ENCODE measurements around the gene RNF212. TPM values are rescaled to one million over a fixed set of nuclear protein-coding genes. Genes with fewer than 3 reads are reported as not detected.
A peak's percentile ranks its signal among the peaks of the same experiment; 100 is the strongest.

RNF212 gene
- total and polyA plus RNA-seq, 5 donors from 2014 or later: 2.8 to 5.4 (median 3.2) TPM

DNA sequence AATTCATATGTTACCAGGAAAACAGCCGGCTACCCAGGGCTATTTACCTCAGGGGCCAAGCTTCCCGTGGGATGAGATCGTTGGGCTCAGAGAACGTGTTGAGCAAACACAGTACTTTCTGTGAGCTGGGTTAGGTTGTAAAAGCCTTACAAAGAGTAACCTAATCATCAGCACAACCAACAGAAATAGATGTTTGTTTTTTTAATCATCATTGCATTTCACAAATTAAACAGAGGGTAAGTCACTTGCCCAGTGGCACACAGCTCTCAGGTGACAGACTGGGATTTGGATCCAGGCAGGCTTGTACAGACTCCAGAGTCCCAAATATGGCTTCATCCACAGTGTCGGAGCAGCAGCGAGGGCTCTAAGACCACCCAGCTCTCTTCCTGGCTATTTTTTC lies 38.9 kb upstream of the RNF212 start:
- H3K4me1 ChIP-seq (ENCODE audit: control insufficient read depth, insufficient read depth, low read length, poor library complexity, severe bottlenecking): no peaks in the 10 kb centered on the region
- Mint-ChIP-seq H3K4me3 (no peak overlapping the region), H3K36me3 (no peaks in the 10 kb centered on the region), H3K9me3 (no peaks in the 10 kb centered on the region), H3K4me1 (no peaks in the 10 kb centered on the region), H3K27me3 (peaks cover 15% of the 10 kb centered on the region), H3K27ac (no peak overlapping the region)
- H3K9me3 ChIP-seq (ENCODE audit: control insufficient read depth in 2 of 2, low read length in 2 of 2): no peaks in the 10 kb centered on the region
- DNase-seq: no peak
- H3K36me3 ChIP-seq (ENCODE audit: control insufficient read depth, insufficient read depth, low read length): no peaks in the 10 kb centered on the region
- H3K27ac ChIP-seq (ENCODE audit: insufficient read depth, low read length, poor library complexity, severe bottlenecking): no peak overlapping the region
- peaks cover 2% of the 10 kb centered on the region for H3K27me3 ChIP-seq (ENCODE audit: control insufficient read depth, insufficient read depth, low read length)
- H3K4me3 ChIP-seq (ENCODE audit: low read depth, low read length): no peak overlapping the region
- ATAC-seq (ENCODE audit: low read depth in 2 of 2): no peak

- H3K27me3 ChIP-seq (ENCODE audit: control insufficient read depth, insufficient read depth, low read length): no peaks in the 10 kb centered on the region
- Mint-ChIP-seq H3K27ac (no peak overlapping the region), H3K27me3 (peaks cover 12% of the 10 kb centered on the region), H3K4me1 (no peaks in the 10 kb centered on the region), H3K36me3 (no peaks in the 10 kb centered on the region), H3K4me3 (no peak overlapping the region), H3K9me3 (no peaks in the 10 kb centered on the region)
- H3K36me3 ChIP-seq (ENCODE audit: control insufficient read depth, insufficient read depth, low read length): no peaks in the 10 kb centered on the region
- no peaks in the 10 kb centered on the region for H3K4me1 ChIP-seq (ENCODE audit: control insufficient read depth, insufficient read depth, low read length, poor library complexity, severe bottlenecking)
- DNase-seq (no peak), ATAC-seq (ENCODE audit: low read depth in 2 of 2) (no peak)
- no peak overlapping the region for H3K27ac ChIP-seq (ENCODE audit: insufficient read depth, low read length, poor library complexity, severe bottlenecking)
- no peaks in the 10 kb centered on the region for H3K9me3 ChIP-seq (ENCODE audit: control insufficient read depth in 2 of 2, low read length in 2 of 2)
- no peak overlapping the region for H3K4me3 ChIP-seq (ENCODE audit: low read depth, low read length)
These were observed 38.2 kb upstream of the RNF212 start for GRCh38 chr4:1151541-1151940.

- no peak for DNase-seq
- Mint-ChIP-seq H3K4me3 (no peak overlapping the region), H3K36me3 (no peaks in the 10 kb centered on the region), H3K4me1 (no peaks in the 10 kb centered on the region), H3K27ac (no peak overlapping the region), H3K9me3 (no peaks in the 10 kb centered on the region), H3K27me3 (peaks cover 12% of the 10 kb centered on the region)
- Histone ChIP-seq H3K4me3 (ENCODE audit: low read depth, low read length) (no peak overlapping the region), H3K4me1 (ENCODE audit: control insufficient read depth, insufficient read depth, low read length, poor library complexity, severe bottlenecking) (no peaks in the 10 kb centered on the region), H3K27ac (ENCODE audit: insufficient read depth, low read length, poor library complexity, severe bottlenecking) (no peak overlapping the region), H3K36me3 (ENCODE audit: control insufficient read depth, insufficient read depth, low read length) (no peaks in the 10 kb centered on the region), H3K9me3 (ENCODE audit: control insufficient read depth in 2 of 2, low read length in 2 of 2) (no peaks in the 10 kb centered on the region), H3K27me3 (ENCODE audit: control insufficient read depth, insufficient read depth, low read length) (no peaks in the 10 kb centered on the region)
- ATAC-seq (ENCODE audit: low read depth in 2 of 2): no peak
These were observed 37.5 kb upstream of the RNF212 start for GRCh38 chr4:1150875-1151274.

DNA sequence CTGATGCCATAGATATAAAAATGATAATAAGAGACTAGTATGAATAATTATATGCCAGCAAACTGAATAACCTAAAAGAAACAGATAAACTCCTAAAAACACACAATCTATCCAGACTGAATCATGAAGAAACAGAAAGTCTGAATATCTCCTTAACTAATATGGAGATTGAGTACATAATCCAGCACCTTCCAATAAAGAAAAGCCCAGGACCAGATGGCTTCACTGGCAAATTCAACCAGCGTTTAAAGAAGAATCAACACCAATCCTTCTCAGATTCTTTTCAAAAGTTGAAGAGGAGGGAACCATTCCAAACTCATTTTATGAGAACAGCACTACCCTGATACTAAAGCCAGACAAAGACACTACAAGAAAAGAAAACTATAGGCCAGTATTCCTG lies 26.5 kb upstream of the RNF212 start:
- Mint-ChIP-seq H3K36me3 (no peaks in the 10 kb centered on the region), H3K4me1 (peaks cover 12 to 25% (median 19%) of the 10 kb centered on the region in 4 donors), H3K9me3 (peaks cover 0 to 2% (median 0%) of the 10 kb centered on the region in 7 donors), H3K27me3 (peaks cover 47% of the 10 kb centered on the region), H3K27ac (no peak overlapping the region), H3K4me3 (peak overlapping the region in 1 of 4 donors; percentile 39)
- Histone ChIP-seq H3K4me1 (ENCODE audit: control insufficient read depth, insufficient read depth, low read length, poor library complexity, severe bottlenecking) (peaks cover 10% of the 10 kb centered on the region), H3K27me3 (ENCODE audit: control insufficient read depth, insufficient read depth, low read length) (peaks cover 13% of the 10 kb centered on the region), H3K27ac (ENCODE audit: insufficient read depth, low read length, poor library complexity, severe bottlenecking) (no peak overlapping the region), H3K9me3 (ENCODE audit: control insufficient read depth in 2 of 2, low read length in 2 of 2) (no peaks in the 10 kb centered on the region), H3K4me3 (ENCODE audit: low read depth, low read length) (no peak overlapping the region), H3K36me3 (ENCODE audit: control insufficient read depth, insufficient read depth, low read length) (no peaks in the 10 kb centered on the region)
- ATAC-seq (ENCODE audit: low read depth in 2 of 2): no peak
- DNase-seq: no peak

GRCh38 chr4:1137850-1138249 lies 24.5 kb upstream of the RNF212 start:
- H3K4me3 ChIP-seq (ENCODE audit: low read depth, low read length): peak overlapping the region; percentile 94
- Mint-ChIP-seq H3K27me3 (peaks cover 38% of the 10 kb centered on the region), H3K4me3 (peak overlapping the region in 3 of 4 donors; percentile 45 to 80 (median 47)), H3K27ac (peak overlapping the region in 2 of 3 donors; percentile 11 to 24), H3K4me1 (peaks cover 12 to 25% (median 19%) of the 10 kb centered on the region in 4 donors), H3K36me3 (no peaks in the 10 kb centered on the region), H3K9me3 (peaks cover 0 to 2% (median 0%) of the 10 kb centered on the region in 7 donors)
- H3K27me3 ChIP-seq (ENCODE audit: control insufficient read depth, insufficient read depth, low read length): peaks cover 12% of the 10 kb centered on the region
- H3K4me1 ChIP-seq (ENCODE audit: control insufficient read depth, insufficient read depth, low read length, poor library complexity, severe bottlenecking): peaks cover 10% of the 10 kb centered on the region
- H3K9me3 ChIP-seq (ENCODE audit: control insufficient read depth in 2 of 2, low read length in 2 of 2): no peaks in the 10 kb centered on the region
- no peak overlapping the region for H3K27ac ChIP-seq (ENCODE audit: insufficient read depth, low read length, poor library complexity, severe bottlenecking)
- ATAC-seq (ENCODE audit: low read depth in 2 of 2) (no peak), DNase-seq (no peak)
- no peaks in the 10 kb centered on the region for H3K36me3 ChIP-seq (ENCODE audit: control insufficient read depth, insufficient read depth, low read length)

GRCh38 chr4:1137063-1137776 lies 23.9 kb upstream of the RNF212 start:
- no peaks in the 10 kb centered on the region for H3K36me3 ChIP-seq (ENCODE audit: control insufficient read depth, insufficient read depth, low read length)
- peak in 2 of 3 donors; percentile 19 to 66 for DNase-seq
- H3K9me3 ChIP-seq (ENCODE audit: control insufficient read depth in 2 of 2, low read length in 2 of 2): no peaks in the 10 kb centered on the region
- H3K4me1 Mint-ChIP-seq: peaks cover 12 to 25% (median 19%) of the 10 kb centered on the region in 4 donors
- H3K27ac ChIP-seq (ENCODE audit: insufficient read depth, low read length, poor library complexity, severe bottlenecking): peak overlapping the region; percentile 30
- ATAC-seq (ENCODE audit: low read depth in 2 of 2): peak in 1 of 2 donors; percentile 34
- peaks cover 35% of the 10 kb centered on the region for H3K27me3 Mint-ChIP-seq
- H3K27me3 ChIP-seq (ENCODE audit: control insufficient read depth, insufficient read depth, low read length): peaks cover 8% of the 10 kb centered on the region
- peaks cover 10% of the 10 kb centered on the region for H3K4me1 ChIP-seq (ENCODE audit: control insufficient read depth, insufficient read depth, low read length, poor library complexity, severe bottlenecking)
- H3K4me3 ChIP-seq (ENCODE audit: low read depth, low read length): peak overlapping the region; percentile 94
- no peaks in the 10 kb centered on the region for H3K36me3 Mint-ChIP-seq
- peak overlapping the region in 2 of 3 donors; percentile 24 to 48 for H3K27ac Mint-ChIP-seq
- H3K9me3 Mint-ChIP-seq: peaks cover 0 to 2% (median 0%) of the 10 kb centered on the region in 7 donors
- peak overlapping the region; percentile 45 to 81 (median 69) for H3K4me3 Mint-ChIP-seq

DNA sequence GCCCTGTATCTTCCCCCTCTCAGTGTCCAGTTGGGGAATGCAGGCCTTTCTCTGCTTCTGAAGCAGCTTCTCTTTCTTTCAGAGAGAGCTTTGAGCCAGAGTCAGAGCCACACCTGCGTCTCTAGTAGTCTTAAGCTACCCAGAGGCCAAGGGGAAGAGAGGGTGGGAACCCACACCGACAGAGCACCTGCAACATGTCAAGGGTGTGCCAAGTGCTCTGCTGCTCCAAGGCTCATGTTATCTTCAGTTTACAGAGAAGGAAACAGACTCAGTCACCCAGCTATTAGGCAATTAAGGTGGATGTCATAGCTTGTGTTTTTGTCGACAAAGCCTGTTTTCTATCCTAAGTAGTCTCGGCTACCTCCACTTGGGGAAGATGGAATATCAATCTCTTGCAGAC lies 22.7 kb upstream of the RNF212 start:
- no peaks in the 10 kb centered on the region for H3K9me3 ChIP-seq (ENCODE audit: control insufficient read depth in 2 of 2, low read length in 2 of 2)
- no peak overlapping the region for H3K4me3 ChIP-seq (ENCODE audit: low read depth, low read length)
- DNase-seq (peak in 2 of 3 donors; percentile 11 to 64), ATAC-seq (ENCODE audit: low read depth in 2 of 2) (peak in 1 of 2 donors; percentile 50)
- Mint-ChIP-seq H3K27me3 (peaks cover 23% of the 10 kb centered on the region), H3K4me3 (peak overlapping the region in 2 of 4 donors; percentile 7 to 37), H3K27ac (peak overlapping the region in 2 of 3 donors; percentile 35 to 61), H3K4me1 (peaks cover 12 to 24% (median 16%) of the 10 kb centered on the region in 4 donors), H3K36me3 (no peaks in the 10 kb centered on the region), H3K9me3 (peaks cover 0 to 1% (median 0%) of the 10 kb centered on the region in 7 donors)
- H3K36me3 ChIP-seq (ENCODE audit: control insufficient read depth, insufficient read depth, low read length): no peaks in the 10 kb centered on the region
- peaks cover 8% of the 10 kb centered on the region for H3K27me3 ChIP-seq (ENCODE audit: control insufficient read depth, insufficient read depth, low read length)
- H3K4me1 ChIP-seq (ENCODE audit: control insufficient read depth, insufficient read depth, low read length, poor library complexity, severe bottlenecking): peaks cover 10% of the 10 kb centered on the region
- H3K27ac ChIP-seq (ENCODE audit: insufficient read depth, low read length, poor library complexity, severe bottlenecking): no peak overlapping the region

DNA sequence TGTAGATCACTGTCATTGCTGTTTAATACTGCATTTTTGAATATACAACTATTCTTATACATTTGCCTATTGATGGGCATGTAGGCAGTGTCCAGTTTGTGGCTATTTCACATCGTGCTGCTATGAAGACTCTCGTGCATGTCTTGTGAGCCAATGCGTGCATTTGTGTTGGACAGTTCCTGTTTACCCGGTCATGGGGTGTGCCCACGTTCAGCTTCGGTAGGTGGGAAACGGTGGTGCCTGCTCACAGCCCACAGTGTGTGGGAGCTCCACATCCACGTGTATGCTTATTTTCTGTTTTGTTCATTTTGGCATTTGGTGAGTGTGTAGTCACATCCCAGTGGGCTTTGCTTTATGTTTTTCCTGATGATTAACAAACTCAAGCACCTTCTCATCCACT lies 19.7 kb upstream of the RNF212 start:
- Histone ChIP-seq H3K4me3 (ENCODE audit: low read depth, low read length) (no peak overlapping the region), H3K9me3 (ENCODE audit: control insufficient read depth in 2 of 2, low read length in 2 of 2) (no peaks in the 10 kb centered on the region), H3K27me3 (ENCODE audit: control insufficient read depth, insufficient read depth, low read length) (peaks cover 2% of the 10 kb centered on the region), H3K4me1 (ENCODE audit: control insufficient read depth, insufficient read depth, low read length, poor library complexity, severe bottlenecking) (peaks cover 10% of the 10 kb centered on the region), H3K36me3 (ENCODE audit: control insufficient read depth, insufficient read depth, low read length) (no peaks in the 10 kb centered on the region), H3K27ac (ENCODE audit: insufficient read depth, low read length, poor library complexity, severe bottlenecking) (no peak overlapping the region)
- Mint-ChIP-seq H3K27ac (no peak overlapping the region), H3K36me3 (no peaks in the 10 kb centered on the region), H3K4me1 (peaks cover 12 to 27% (median 15%) of the 10 kb centered on the region in 4 donors), H3K4me3 (no peak overlapping the region), H3K9me3 (peaks cover 0 to 3% (median 0%) of the 10 kb centered on the region in 7 donors), H3K27me3 (peaks cover 7% of the 10 kb centered on the region)
- ATAC-seq (ENCODE audit: low read depth in 2 of 2) (no peak), DNase-seq (no peak)
